ENCODE measurements around the gene SMCO4.

The SMCO4 gene

GRCh38 chr11:93513772-93514171, 29.4 kb downstream of the SMCO4 start:
- no peak overlapping the region for H3K4me3 ChIP-seq (ENCODE audit: insufficient read depth, low read length, poor library complexity, severe bottlenecking)
- no peaks in the 10 kb centered on the region for H3F3A ChIP-seq (ENCODE audit: insufficient read depth)
- TF ChIP-seq, protein P1, sequence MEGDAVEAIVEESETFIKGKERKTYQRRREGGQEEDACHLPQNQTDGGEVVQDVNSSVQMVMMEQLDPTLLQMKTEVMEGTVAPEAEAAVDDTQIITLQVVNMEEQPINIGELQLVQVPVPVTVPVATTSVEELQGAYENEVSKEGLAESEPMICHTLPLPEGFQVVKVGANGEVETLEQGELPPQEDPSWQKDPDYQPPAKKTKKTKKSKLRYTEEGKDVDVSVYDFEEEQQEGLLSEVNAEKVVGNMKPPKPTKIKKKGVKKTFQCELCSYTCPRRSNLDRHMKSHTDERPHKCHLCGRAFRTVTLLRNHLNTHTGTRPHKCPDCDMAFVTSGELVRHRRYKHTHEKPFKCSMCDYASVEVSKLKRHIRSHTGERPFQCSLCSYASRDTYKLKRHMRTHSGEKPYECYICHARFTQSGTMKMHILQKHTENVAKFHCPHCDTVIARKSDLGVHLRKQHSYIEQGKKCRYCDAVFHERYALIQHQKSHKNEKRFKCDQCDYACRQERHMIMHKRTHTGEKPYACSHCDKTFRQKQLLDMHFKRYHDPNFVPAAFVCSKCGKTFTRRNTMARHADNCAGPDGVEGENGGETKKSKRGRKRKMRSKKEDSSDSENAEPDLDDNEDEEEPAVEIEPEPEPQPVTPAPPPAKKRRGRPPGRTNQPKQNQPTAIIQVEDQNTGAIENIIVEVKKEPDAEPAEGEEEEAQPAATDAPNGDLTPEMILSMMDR (IDR thresholded peaks at IDR 0.05; ENCODE audit: insufficient read depth, low read length, poor library complexity, severe bottlenecking) = no peak
- no peak overlapping the region for H2AFZ ChIP-seq (ENCODE audit: low read depth, low read length, severe bottlenecking)
- no peaks in the 10 kb centered on the region for H4K20me1 ChIP-seq (ENCODE audit: low read depth, low read length)
- H3K4me2 ChIP-seq (ENCODE audit: low read depth, low read length, poor library complexity, severe bottlenecking) = no peak overlapping the region
- H3K9me3 ChIP-seq (ENCODE audit: insufficient read depth, low read length) = no peaks in the 10 kb centered on the region
- H3K27me3 ChIP-seq (ENCODE audit: low read length) = no peaks in the 10 kb centered on the region
- no peaks in the 10 kb centered on the region for H3K9me2 ChIP-seq (replicated peaks; ENCODE audit: insufficient read depth, low read length)
- no peaks in the 10 kb centered on the region for H3K79me2 ChIP-seq (ENCODE audit: insufficient read depth, low read length)
- H3K27ac ChIP-seq (ENCODE audit: low read depth, low read length) = no peak overlapping the region
- H3K9ac ChIP-seq (ENCODE audit: low read length) = no peak overlapping the region
- no peaks in the 10 kb centered on the region for H3K36me3 ChIP-seq (ENCODE audit: low read length)

DNA sequence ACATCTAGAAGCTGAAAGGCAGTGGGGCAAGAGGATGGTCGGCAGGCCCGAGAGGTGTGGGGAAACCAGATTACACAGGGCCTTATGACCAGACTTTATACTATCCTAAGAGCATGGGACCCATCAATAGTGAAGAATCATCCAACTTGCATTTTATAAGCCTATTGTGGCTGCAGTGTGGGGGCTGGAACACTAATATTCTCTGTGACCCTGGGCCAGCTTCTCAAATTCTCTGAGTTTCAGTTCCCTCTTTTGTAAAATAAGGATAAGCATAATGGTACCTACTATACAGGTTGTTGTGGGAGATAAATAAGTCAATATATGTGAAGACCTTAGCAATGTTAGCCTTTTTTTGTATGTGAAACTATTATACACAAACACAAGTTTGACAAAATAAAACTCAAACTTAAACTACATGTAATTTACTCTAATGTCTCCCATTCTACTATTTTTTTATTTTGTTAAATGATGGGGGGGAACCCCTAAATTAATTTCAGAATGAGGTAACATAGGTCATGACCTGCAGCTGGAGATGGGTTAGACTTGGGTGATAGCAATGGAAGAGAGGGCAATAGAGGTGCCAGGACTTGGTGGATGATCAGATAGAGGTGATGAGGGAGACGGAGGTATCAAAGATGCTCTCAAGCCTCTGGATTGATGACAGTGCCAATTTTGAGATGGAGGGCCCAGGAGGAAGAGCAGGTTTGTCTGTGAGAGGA, 30.1 kb downstream of the SMCO4 start:
- Histone ChIP-seq H3K36me3 (ENCODE audit: low read length) (no peaks in the 10 kb centered on the region), H3K9me3 (ENCODE audit: insufficient read depth, low read length) (no peaks in the 10 kb centered on the region), H3K27me3 (ENCODE audit: low read length) (no peaks in the 10 kb centered on the region), H3K79me2 (ENCODE audit: insufficient read depth, low read length) (no peaks in the 10 kb centered on the region), H2AFZ (ENCODE audit: low read depth, low read length, severe bottlenecking) (no peak overlapping the region), H3K9ac (ENCODE audit: low read length) (no peak overlapping the region), H3K4me3 (ENCODE audit: insufficient read depth, low read length, poor library complexity, severe bottlenecking) (no peak overlapping the region), H4K20me1 (ENCODE audit: low read depth, low read length) (no peaks in the 10 kb centered on the region), H3K9me2 (replicated peaks; ENCODE audit: insufficient read depth, low read length) (no peaks in the 10 kb centered on the region), H3K4me2 (ENCODE audit: low read depth, low read length, poor library complexity, severe bottlenecking) (no peak overlapping the region), H3K27ac (ENCODE audit: low read depth, low read length) (no peak overlapping the region), H3F3A (ENCODE audit: insufficient read depth) (no peaks in the 10 kb centered on the region)
- TF ChIP-seq, protein P1 (IDR thresholded peaks at IDR 0.05; ENCODE audit: insufficient read depth, low read length, poor library complexity, severe bottlenecking) = no peak
- no peak for TF ChIP-seq EZH2phosphoT487 (conservative IDR thresholded peaks at IDR 0.05; ENCODE audit: low read length)

DNA sequence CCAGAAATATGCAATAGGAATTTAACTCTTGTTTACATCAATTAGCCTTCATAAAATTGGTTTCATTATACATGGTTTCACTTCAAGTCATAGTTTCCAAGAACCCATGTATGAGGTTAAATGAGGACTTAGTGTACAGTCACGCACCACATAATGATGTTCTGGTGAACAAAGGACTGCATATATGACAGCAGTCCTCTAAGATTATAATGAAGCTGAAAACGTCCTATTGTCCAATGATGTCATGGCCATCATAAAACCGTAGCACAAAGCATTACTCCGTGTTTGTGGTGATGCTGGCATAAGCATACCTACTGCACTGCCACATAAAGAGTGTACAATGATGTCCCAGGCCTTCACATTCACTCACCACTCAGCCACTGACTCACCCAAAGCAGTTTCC, 31.1 kb downstream of the SMCO4 start:
- Histone ChIP-seq H3K9me3 (ENCODE audit: insufficient read depth, low read length) (no peaks in the 10 kb centered on the region), H4K20me1 (ENCODE audit: low read depth, low read length) (no peaks in the 10 kb centered on the region), H3K4me2 (ENCODE audit: low read depth, low read length, poor library complexity, severe bottlenecking) (no peak overlapping the region), H3K36me3 (ENCODE audit: low read length) (no peaks in the 10 kb centered on the region), H3K27ac (ENCODE audit: low read depth, low read length) (no peak overlapping the region), H2AFZ (ENCODE audit: low read depth, low read length, severe bottlenecking) (no peak overlapping the region), H3F3A (ENCODE audit: insufficient read depth) (no peaks in the 10 kb centered on the region), H3K27me3 (ENCODE audit: low read length) (no peaks in the 10 kb centered on the region), H3K79me2 (ENCODE audit: insufficient read depth, low read length) (no peaks in the 10 kb centered on the region), H3K9ac (ENCODE audit: low read length) (no peak overlapping the region), H3K9me2 (replicated peaks; ENCODE audit: insufficient read depth, low read length) (no peaks in the 10 kb centered on the region), H3K4me3 (ENCODE audit: insufficient read depth, low read length, poor library complexity, severe bottlenecking) (no peak overlapping the region)
- TF ChIP-seq EZH2phosphoT487 (conservative IDR thresholded peaks at IDR 0.05; ENCODE audit: low read length) = no peak
- TF ChIP-seq, protein P1 (IDR thresholded peaks at IDR 0.05; ENCODE audit: insufficient read depth, low read length, poor library complexity, severe bottlenecking) = no peak

All from SU-DHL-6 (cell line).